H1 (cell line): ENCODE measurements around the gene NOS1AP. TPM values are rescaled to one million over a fixed set of nuclear protein-coding genes. Genes with fewer than 3 reads are reported as not detected.

Experiments used
- CTCF ChIA-PET: fragments of 300-600 bp; sonication (Branson Sonifier 250); formaldehyde crosslinking; loops from one replicate; lab custom pipeline; 2021; ENCODE audit not compliant: partially characterized antibody; lab: Charles Lee
- POLR2A ChIA-PET: fragments of 300-600 bp; sonication (Branson Sonifier 250); formaldehyde crosslinking; loops from one replicate; lab custom pipeline; 2021; ENCODE audit warnings: inconsistent platforms; ENCODE audit not compliant: partially characterized antibody; lab: Charles Lee
- DNase-seq, 2 experiments: peaks; one replicate each; pipeline versions ENCODE4 v3.0.0 to v3.0.0-alpha.2; 2010 to 2022; ENCODE audit warnings: low spot score in 2 of 2, low read depth in 1 of 2, mixed read lengths in 1 of 2
- FAIRE-seq: peaks from 2 replicates; lab custom pipeline; 2011; peaks lifted over from hg19 to GRCh38; lab: Jason Lieb, UNC
- H2AFZ ChIP-seq: 2 replicates; pipeline ENCODE4 v1.8.1; 2012; ENCODE audit warnings: low read length, inconsistent platforms
- H2AK5ac ChIP-seq: 2 replicates; pipeline ENCODE4 v1.6.1; 2013; ENCODE audit warnings: low read depth, low read length
- H2BK120ac ChIP-seq: replicated peaks from 2 replicates; pipeline ENCODE3; 2013; ENCODE audit warnings: low read depth, low read length, inconsistent platforms
- H2BK12ac ChIP-seq: 2 replicates; pipeline ENCODE4 v1.6.1; 2013; ENCODE audit warnings: low read depth, low read length
- H2BK15ac ChIP-seq: 2 replicates; pipeline ENCODE4 v1.6.1; 2013; ENCODE audit warnings: low read length
- H2BK20ac ChIP-seq: 2 replicates; pipeline ENCODE4 v1.6.1; 2013; ENCODE audit warnings: low read length
- H2BK5ac ChIP-seq: 2 replicates; pipeline ENCODE4 v1.6.1; 2013; ENCODE audit warnings: low read depth, low read length
- H3K14ac ChIP-seq: 2 replicates; pipeline ENCODE4 v1.6.1; 2013; ENCODE audit warnings: inconsistent platforms; ENCODE audit not compliant: insufficient read length
- H3K18ac ChIP-seq: 2 replicates; pipeline ENCODE4 v1.6.1; 2013; ENCODE audit warnings: low read length; ENCODE audit errors: extremely low read depth
- H3K23ac ChIP-seq: 2 replicates; pipeline ENCODE4 v1.6.1; 2013; ENCODE audit warnings: inconsistent platforms; ENCODE audit not compliant: insufficient read length
- H3K23me2 ChIP-seq: 2 replicates; pipeline ENCODE4 v1.6.1; 2013; ENCODE audit warnings: low read depth, low read length
- H3K27ac ChIP-seq: 2 replicates; pipeline ENCODE4 v1.6.1; 2011; ENCODE audit warnings: low read depth, low read length, inconsistent platforms
- H3K27me3 ChIP-seq, 4 experiments: replicated peaks in 1 of 4; 1 replicate in 1 of 4; 2 replicates in 3 of 4; pipeline versions ENCODE4 v1.6.1 to v1.8.1; 2011 to 2013; ENCODE audit warnings: low read length in 3 of 4, mild to moderate bottlenecking in 3 of 4, inconsistent platforms in 2 of 4, mixed read lengths in 2 of 4, moderate library complexity in 1 of 4; ENCODE audit not compliant: control insufficient read depth in 3 of 4, insufficient read depth in 3 of 4; ENCODE audit errors: extremely low read depth in 1 of 4
- H3K36me3 ChIP-seq, 4 experiments: 2 replicates each; pipeline versions ENCODE4 v1.6.1 to v1.8.1; 2011 to 2013; ENCODE audit warnings: mild to moderate bottlenecking in 4 of 4, low read length in 3 of 4, moderate library complexity in 2 of 4, control low read depth in 1 of 4, inconsistent platforms in 1 of 4; ENCODE audit not compliant: insufficient read depth in 4 of 4, control insufficient read depth in 2 of 4
- H3K4ac ChIP-seq: replicated peaks from 2 replicates; pipeline ENCODE3; 2013; ENCODE audit warnings: low read length, low read depth, mixed read lengths, inconsistent platforms; ENCODE audit not compliant: insufficient read length
- H3K4me1 ChIP-seq, 4 experiments: replicated peaks in 1 of 4; 1 replicate in 1 of 4; 2 replicates in 3 of 4; pipeline versions ENCODE4 v1.6.1 to v1.8.1; 2011 to 2013; ENCODE audit warnings: low read length in 3 of 4, inconsistent platforms in 2 of 4, mixed read lengths in 1 of 4; ENCODE audit not compliant: insufficient read depth in 4 of 4, control insufficient read depth in 3 of 4
- H3K4me2 ChIP-seq, 2 experiments: 2 replicates each; pipeline versions ENCODE4 v1.6.1 to v1.8.1; 2011 to 2013; ENCODE audit warnings: low read depth in 2 of 2, low read length in 2 of 2, control low read depth in 1 of 2, inconsistent platforms in 1 of 2, mild to moderate bottlenecking in 1 of 2; ENCODE audit not compliant: insufficient read depth in 1 of 2
- H3K4me3 ChIP-seq, 4 experiments: fragments of 200-600, 300-600 bp in 1 of 4; sonication (generic), shearing (Covaris generic), sonication (Bioruptor Twin) in 1 of 4; 2 replicates each; pipeline versions ENCODE4 v1.5.1 to v1.8.1; 2011 to 2016; ENCODE audit warnings: low read length in 4 of 4, low read depth in 3 of 4, control low read depth in 2 of 4, inconsistent platforms in 2 of 4, mild to moderate bottlenecking in 2 of 4, mixed read lengths in 1 of 4, moderate library complexity in 1 of 4; ENCODE audit not compliant: insufficient read depth in 2 of 4; ENCODE audit errors: extremely low read depth in 1 of 4
- H3K56ac ChIP-seq: replicated peaks from 2 replicates; pipeline ENCODE3; 2013; ENCODE audit warnings: low read depth, mild to moderate bottlenecking, mixed read lengths, low read length, inconsistent platforms; ENCODE audit not compliant: insufficient read length
- H3K79me1 ChIP-seq: 2 replicates; pipeline ENCODE4 v1.6.1; 2013; ENCODE audit warnings: low read depth, low read length, control low read depth
- H3K79me2 ChIP-seq, 2 experiments: 2 replicates each; pipeline versions ENCODE4 v1.6.1 to v1.8.1; 2012 to 2013; ENCODE audit warnings: low read length in 2 of 2, mild to moderate bottlenecking in 2 of 2, inconsistent platforms in 1 of 2; ENCODE audit not compliant: insufficient read depth in 2 of 2, control insufficient read depth in 1 of 2
- H3K9ac ChIP-seq, 4 experiments: replicated peaks in 1 of 4; 1 replicate in 1 of 4; 2 replicates in 3 of 4; pipeline versions ENCODE4 v1.6.1 to v1.8.1; 2011 to 2013; ENCODE audit warnings: low read depth in 3 of 4, low read length in 3 of 4, control low read depth in 2 of 4, mild to moderate bottlenecking in 2 of 4, moderate library complexity in 2 of 4, inconsistent platforms in 1 of 4; ENCODE audit errors: extremely low read depth in 1 of 4
- H3K9me3 ChIP-seq, 2 experiments: 2 replicates each; pipeline versions ENCODE4 v1.6.1 to v1.8.1; 2012 to 2013; ENCODE audit warnings: mild to moderate bottlenecking in 2 of 2, moderate library complexity in 2 of 2, control low read depth in 1 of 2, inconsistent platforms in 1 of 2, low read depth in 1 of 2, low read length in 1 of 2, mixed read lengths in 1 of 2; ENCODE audit not compliant: insufficient read depth in 2 of 2
- H4K20me1 ChIP-seq, 2 experiments: replicated peaks in 1 of 2; 2 replicates each; pipeline versions ENCODE3 to v1.8.1; 2011 to 2013; ENCODE audit warnings: inconsistent platforms in 2 of 2, low read length in 2 of 2, mild to moderate bottlenecking in 1 of 2; ENCODE audit not compliant: insufficient read depth in 2 of 2, control insufficient read depth in 1 of 2
- H4K5ac ChIP-seq: 2 replicates; pipeline ENCODE4 v1.6.1; 2013; ENCODE audit warnings: low read length, low read depth, mixed read lengths, inconsistent platforms; ENCODE audit not compliant: insufficient read length
- H4K8ac ChIP-seq: 2 replicates; pipeline ENCODE4 v1.8.0; 2013; ENCODE audit warnings: mild to moderate bottlenecking, moderate library complexity, low read length, inconsistent platforms; ENCODE audit not compliant: insufficient read depth; ENCODE audit errors: extremely low read depth
- H4K91ac ChIP-seq: replicated peaks from 2 replicates; pipeline ENCODE3; 2013; ENCODE audit warnings: low read length, mixed read lengths, inconsistent platforms; ENCODE audit not compliant: insufficient read length
- BCL11A ChIP-seq, 2 experiments: IDR thresholded peaks; one replicate each; pipeline ENCODE4 v1.6.1; 2011; ENCODE audit warnings: low read depth in 2 of 2, low read length in 2 of 2, mild to moderate bottlenecking in 2 of 2
- CTBP2 ChIP-seq: IDR thresholded peaks from 2 replicates; pipeline ENCODE4 v1.7.0; 2011; ENCODE audit warnings: borderline replicate concordance, mild to moderate bottlenecking, moderate library complexity, mixed read lengths, low read length; ENCODE audit not compliant: insufficient read depth, insufficient read length
- KDM4A ChIP-seq: IDR thresholded peaks from one replicate; pipeline ENCODE4 v1.7.1; 2012; ENCODE audit warnings: low read depth, mild to moderate bottlenecking, moderate library complexity, low read length, inconsistent platforms; ENCODE audit not compliant: severe bottlenecking
- MAFK ChIP-seq: IDR thresholded peaks from 2 replicates; pipeline ENCODE4 v1.6.1; 2012; ENCODE audit warnings: low read depth, mild to moderate bottlenecking, improper control_type of control experiment, low read length
- POLR2A ChIP-seq, 2 experiments: IDR thresholded peaks; 1 replicate in 1 of 2; 2 replicates in 1 of 2; pipeline ENCODE4 v1.6.1; 2011; ENCODE audit warnings: low read depth in 2 of 2, low read length in 2 of 2, mild to moderate bottlenecking in 2 of 2; ENCODE audit errors: control extremely low read depth in 1 of 2
- SP1 ChIP-seq: IDR thresholded peaks from 2 replicates; pipeline ENCODE4 v1.6.1; 2011; ENCODE audit warnings: low read depth, low read length
- SRF ChIP-seq: IDR thresholded peaks from 2 replicates; pipeline ENCODE4 v1.6.1; 2011; ENCODE audit warnings: mild to moderate bottlenecking, low read depth, low read length, moderate library complexity
- ZNF274 ChIP-seq: IDR thresholded peaks from 2 replicates; pipeline ENCODE4 v1.7.0; 2012; ENCODE audit warnings: low read length, borderline replicate concordance; ENCODE audit errors: extremely low read depth
- WGBS, 2 experiments: shearing (Covaris generic) in 1 of 2; methylation state at CpG; one replicate each; pipeline versions ENCODE4 v1.1.6 to v1.1.7; 2013 to 2015; ENCODE audit warnings: low lambda C conversion rate in 2 of 2, mixed read lengths in 2 of 2, inconsistent platforms in 1 of 2, low coverage in 1 of 2, missing lambda C conversion rate in 1 of 2; ENCODE audit not compliant: insufficient replicate concordance in 2 of 2, insufficient coverage in 1 of 2, insufficient read length in 1 of 2; ENCODE audit errors: extremely low coverage in 1 of 2, missing lambda C conversion rate in 1 of 2; 5-methylcytosine and 5-hydroxymethylcytosine counted together
- polyA plus RNA-seq, 7 experiments: library from polyadenylated mRNA; depleted of rRNA in 3 of 7; stranded (reverse) in 5 of 7; unstranded in 2 of 7; fragments of >200 nt in 5 of 7; fragments of 200-250 nt in 2 of 7; gene quantifications; 1 replicate in 5 of 7; 2 replicates in 1 of 7; 4 replicates in 1 of 7; pipeline versions ENCODE4 v1.2.1 to v1.2.3, GENCODE V29; 2011 to 2013; ENCODE audit warnings: missing spikeins in 2 of 7, mixed read lengths in 2 of 7
- total RNA-seq: library from RNA; stranded (reverse); fragmentation: NEBNext Ultra II Directional; extraction: Animal tissue kit (Norgen Biotek cat#: 25700); gene quantifications from 2 replicates; pipeline ENCODE4 v1.2.1, GENCODE V29; 2021
- TF ChIP-seq, protein P1 (sequence below): IDR thresholded peaks from 2 replicates; pipeline ENCODE4 v1.6.1; 2011; ENCODE audit warnings: low read depth, mild to moderate bottlenecking, low read length; ENCODE audit not compliant: insufficient read depth

NOS1AP gene
- total and polyA plus RNA-seq, 2 of the 8 experiments (the other 6 are each of a cell fraction or from before 2014, with no cell fraction given) = 2.4 to 12.1 TPM

DNA sequence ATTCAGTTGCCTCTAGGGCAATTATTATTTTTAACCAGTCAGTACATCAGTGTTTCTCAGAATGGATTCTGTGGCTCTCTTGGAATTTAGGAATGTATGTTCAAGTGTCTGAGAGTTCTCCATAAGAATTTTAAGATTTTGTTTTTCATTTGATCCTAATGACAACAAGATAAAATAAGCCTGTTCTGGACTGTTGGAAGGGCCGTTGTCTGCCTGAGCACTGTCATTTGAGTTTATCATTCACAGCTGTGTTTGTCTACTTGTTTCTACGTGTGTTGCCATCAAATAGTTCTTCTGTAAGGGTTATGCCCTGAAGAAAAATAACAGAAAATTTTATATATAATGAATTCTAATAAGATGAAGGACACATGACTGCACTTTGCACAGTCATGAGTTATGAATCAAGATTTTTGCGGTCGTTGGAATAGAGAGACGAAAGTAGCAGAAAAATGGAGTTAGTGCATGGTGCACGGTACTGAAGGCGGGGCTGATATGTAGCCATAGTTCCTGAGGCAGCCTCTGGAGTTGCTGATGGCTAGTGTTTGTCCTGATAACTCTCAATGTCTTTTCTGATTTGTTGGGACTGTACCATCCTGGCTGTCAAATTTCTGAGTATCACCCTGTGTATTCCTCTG lies 92.5 kb downstream of the NOS1AP start:
- Histone ChIP-seq H3K4ac (no peak overlapping the region), H2AK5ac (no peak overlapping the region), H2AFZ (no peak overlapping the region), H3K9ac (no peak overlapping the region), H2BK20ac (no peak overlapping the region), H4K8ac (no peak overlapping the region), H4K5ac (no peak overlapping the region), H3K4me1 (peaks cover 0 to 3% (median 0%) of the 10 kb centered on the region in 4 experiments; a peak in 4 of 7 replicates), H4K20me1 (peaks cover 0 to 3% of the 10 kb centered on the region in 2 experiments), H3K36me3 (no peaks in the 10 kb centered on the region), H3K56ac (no peak overlapping the region), H3K18ac (no peak overlapping the region), H3K27me3 (no peaks in the 10 kb centered on the region; a peak in 1 of 7 replicates), H3K23me2 (no peaks in the 10 kb centered on the region), H3K14ac (no peak overlapping the region), H3K9me3 (no peaks in the 10 kb centered on the region), H3K23ac (no peak overlapping the region), H3K79me2 (peaks cover 0 to 27% of the 10 kb centered on the region in 2 experiments; a peak in 2 of 4 replicates), H2BK120ac (no peak overlapping the region), H2BK12ac (no peak overlapping the region), H2BK5ac (no peak overlapping the region), H2BK15ac (no peak overlapping the region), H3K79me1 (peaks cover 3% of the 10 kb centered on the region; the same call in 1 of the 2 replicates), H3K27ac (no peak overlapping the region), H3K4me2 (no peak overlapping the region), H4K91ac (no peak overlapping the region), H3K4me3 (no peak overlapping the region)
- TF ChIP-seq, protein P1, sequence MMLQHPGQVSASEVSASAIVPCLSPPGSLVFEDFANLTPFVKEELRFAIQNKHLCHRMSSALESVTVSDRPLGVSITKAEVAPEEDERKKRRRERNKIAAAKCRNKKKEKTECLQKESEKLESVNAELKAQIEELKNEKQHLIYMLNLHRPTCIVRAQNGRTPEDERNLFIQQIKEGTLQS = no peak
- TF ChIP-seq CTBP2 (no peak), BCL11A (IDR thresholded peaks at IDR 0.05; ENCODE audit: low read depth in 2 of 2, low read length in 2 of 2) (no peak), SP1 (no peak), ZNF274 (no peak), MAFK (no peak), KDM4A (no peak), SRF (no peak), POLR2A (IDR thresholded peaks at IDR 0.05; ENCODE audit: control extremely low read depth in 1 of 2, low read depth in 2 of 2, low read length in 2 of 2) (no peak)
- DNase-seq (no peak), FAIRE-seq (no peak)
- ChIA-PET CTCF (interaction anchor here (1.3 kb wide), 1 partner anchor 9 kb away, joined by 4 read pairs; no protein-coding TSS in a partner anchor), POLR2A (interaction anchor here (1.0 kb wide), 1 partner anchor 9 kb away, joined by 3 read pairs; no protein-coding TSS in a partner anchor)
- 73% methylated on average over 7 of the region's 7 CpGs; no CpG with 5 or more reads in 1 of the 2 experiments for WGBS, 2 experiments
